GOT3 (cell line): ENCODE data around the gene KCNMB2.

ENCODE experiments used
- DNase-seq: peaks from one replicate; lab custom pipeline; 2025; ENCODE audit warnings: mixed read lengths; lab: John Stamatoyannopoulos, UW

Gene KCNMB2

DNA sequence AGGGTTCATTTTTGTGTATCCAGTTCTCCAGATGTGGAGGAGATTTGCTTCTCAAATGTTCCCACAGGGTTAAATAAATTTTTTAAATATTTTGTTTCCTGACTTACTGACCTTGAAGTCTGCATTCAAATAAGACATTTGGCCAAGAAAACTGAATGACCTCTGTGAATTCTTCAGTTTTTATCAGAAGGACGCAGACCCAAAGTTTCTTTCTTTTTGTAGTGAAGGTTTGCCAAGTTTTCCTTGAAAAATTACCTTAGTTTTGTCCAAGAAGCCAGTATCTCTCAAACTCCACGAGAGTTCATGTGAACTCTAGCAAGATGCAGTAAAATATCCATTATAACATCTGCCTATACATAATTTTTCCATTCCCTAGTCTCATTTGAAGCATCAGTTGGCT, 332.4 kb downstream of the KCNMB2 start:
- no peak for DNase-seq

DNA sequence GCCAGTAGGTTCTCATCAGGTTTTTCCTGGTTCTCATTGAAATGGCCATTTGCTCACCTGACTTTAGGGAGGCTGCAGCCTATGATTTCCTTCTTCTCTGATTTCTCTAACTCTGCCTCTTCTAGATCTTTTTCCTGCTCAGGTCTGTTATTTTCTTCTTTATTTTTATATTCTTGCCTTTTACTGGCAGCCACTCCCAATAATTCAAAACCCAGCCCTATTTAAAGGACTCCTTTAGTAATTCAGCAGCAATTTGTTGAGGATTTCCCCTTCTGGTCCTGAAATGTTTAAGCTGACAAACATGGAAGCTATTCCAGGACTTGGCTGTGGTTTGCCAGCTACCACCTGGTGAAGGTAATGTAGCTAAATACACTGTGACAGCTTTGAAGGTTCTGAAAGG, 333.8 kb downstream of the KCNMB2 start:
- no peak for DNase-seq

DNA sequence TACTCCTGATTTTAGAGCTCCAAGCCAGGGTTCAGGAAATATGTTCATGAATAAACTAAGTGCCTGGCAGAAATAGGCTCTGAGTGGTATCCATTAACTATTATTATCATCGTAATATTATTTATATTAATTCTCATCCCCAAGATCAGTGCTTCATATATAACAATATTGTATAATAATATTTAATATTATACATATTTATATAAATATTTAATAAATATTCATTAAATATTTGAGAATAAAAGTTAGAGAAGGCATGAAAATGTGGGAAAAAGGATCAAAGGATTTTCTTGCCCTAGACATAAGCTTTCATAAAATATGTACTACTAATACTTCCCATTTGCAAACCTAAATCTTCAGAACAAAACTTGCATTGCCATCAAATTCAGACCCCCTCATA, 338.9 kb downstream of the KCNMB2 start:
- DNase-seq, result no peak

- no peak for DNase-seq
Observed at GRCh38 chr3:178875836-178876235, 339.6 kb downstream of the KCNMB2 start.

GRCh38 chr3:178880274-178880673, 344.0 kb downstream of the KCNMB2 start:
- no peak for DNase-seq
